GM18517 (cell line): ENCODE data around the gene NIM1K.
A peak's percentile ranks its signal among the peaks of the same experiment; 100 is the strongest.
"Not testable (repeated sequence)": the region's sequence is repeated elsewhere in the genome, so short reads cannot be mapped to it uniquely, and the experiment has no call there.

Source experiments
- ATAC-seq: cut with Tn5 transposase; IDR thresholded peaks from one replicate; pipeline ENCODE4 v1.9.1; 2021; ENCODE audit warnings: mild to moderate bottlenecking, moderate library complexity; ENCODE audit not compliant: unreplicated experiment

The NIM1K gene

DNA sequence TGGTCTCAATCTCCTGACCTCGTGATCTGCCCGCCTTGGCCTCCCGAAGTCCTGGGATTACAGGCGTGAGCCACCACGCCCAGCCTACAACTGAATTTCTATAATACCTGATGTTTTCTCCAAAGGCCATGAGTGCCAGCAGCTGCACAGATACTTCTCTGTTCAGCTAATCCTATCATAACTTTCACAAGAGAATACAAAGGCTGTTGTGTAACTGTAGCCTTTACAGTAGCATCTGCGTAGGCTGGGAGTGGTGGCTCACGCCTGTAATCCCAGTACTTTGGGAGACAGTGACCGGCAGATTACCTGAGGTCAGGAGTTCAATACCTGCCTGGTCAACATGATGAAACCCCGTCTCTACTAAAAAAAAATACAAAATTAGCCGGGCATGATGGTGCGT, 8.9 kb upstream of the NIM1K start:
- not testable (repeated sequence) for ATAC-seq

DNA sequence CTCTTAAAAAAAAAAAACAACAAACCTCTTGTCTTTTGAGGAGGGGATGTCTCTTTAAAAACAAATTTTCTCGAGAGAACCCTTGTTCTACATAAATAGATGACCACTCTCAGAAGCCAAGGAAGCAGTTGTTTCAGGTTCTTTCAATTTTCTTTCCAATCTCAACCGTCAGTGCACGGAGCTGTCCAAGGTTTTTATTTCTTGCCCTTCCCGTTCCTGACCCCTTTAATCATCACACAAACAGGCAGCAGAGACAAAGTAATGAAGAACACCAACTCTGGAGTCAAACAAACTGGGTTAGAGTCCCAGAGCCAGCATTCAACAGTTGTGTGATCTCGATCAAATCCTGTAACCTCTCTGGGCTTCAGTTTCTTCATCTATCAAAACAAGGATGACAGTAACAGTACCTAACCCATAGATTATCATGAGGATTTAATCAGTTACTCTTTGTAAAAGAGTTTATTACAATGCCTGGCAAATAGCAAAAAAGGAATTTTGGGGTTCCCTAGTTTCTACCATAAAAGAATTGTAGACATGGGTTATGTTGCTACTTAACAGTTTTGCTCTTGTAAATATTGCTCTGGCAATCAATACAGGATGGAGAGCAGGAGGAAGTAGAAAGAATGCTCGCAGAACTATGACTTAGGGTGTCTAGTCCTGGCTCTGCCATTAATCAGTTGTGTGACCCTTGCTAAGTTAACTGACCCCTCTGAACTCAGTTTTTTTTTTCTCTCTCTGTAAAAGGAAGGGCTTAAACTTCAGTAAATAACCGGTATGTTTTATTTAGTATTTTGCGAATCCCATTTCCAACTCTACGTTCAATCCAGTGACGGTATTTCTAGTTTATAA, 1.0 kb upstream of the NIM1K start:
- no peak for ATAC-seq

DNA sequence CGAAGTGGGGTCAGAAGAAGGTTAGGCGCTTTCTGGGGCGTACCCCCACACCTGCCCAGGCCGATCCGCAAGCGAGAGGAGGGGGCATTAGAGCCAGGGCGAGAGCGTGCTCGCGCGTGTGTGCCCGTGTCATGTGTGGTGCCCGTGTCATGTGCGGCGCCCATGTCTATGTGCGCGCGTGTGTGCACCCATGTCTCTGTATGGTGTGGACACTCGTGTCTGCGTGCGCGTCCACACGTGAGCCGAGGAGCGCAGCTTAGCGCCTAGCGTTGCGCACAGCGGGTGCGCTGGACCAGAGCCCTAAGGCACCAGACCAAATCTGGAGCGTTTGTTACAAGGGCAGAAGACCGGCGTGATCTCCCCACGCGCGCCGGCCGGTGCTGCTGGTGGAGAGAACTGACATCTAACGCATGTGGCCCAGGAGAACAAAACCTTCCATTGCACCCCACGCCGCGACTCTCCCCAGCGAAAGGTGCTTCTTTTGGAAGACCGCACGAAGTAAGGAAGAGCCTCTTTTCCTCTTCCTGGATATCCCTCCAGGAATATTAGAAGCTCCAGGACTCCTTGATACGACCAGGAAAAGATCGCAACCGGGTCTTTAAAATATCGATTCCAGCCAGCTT, 644 bp downstream of the NIM1K start:
- ATAC-seq = peak; percentile 29

DNA sequence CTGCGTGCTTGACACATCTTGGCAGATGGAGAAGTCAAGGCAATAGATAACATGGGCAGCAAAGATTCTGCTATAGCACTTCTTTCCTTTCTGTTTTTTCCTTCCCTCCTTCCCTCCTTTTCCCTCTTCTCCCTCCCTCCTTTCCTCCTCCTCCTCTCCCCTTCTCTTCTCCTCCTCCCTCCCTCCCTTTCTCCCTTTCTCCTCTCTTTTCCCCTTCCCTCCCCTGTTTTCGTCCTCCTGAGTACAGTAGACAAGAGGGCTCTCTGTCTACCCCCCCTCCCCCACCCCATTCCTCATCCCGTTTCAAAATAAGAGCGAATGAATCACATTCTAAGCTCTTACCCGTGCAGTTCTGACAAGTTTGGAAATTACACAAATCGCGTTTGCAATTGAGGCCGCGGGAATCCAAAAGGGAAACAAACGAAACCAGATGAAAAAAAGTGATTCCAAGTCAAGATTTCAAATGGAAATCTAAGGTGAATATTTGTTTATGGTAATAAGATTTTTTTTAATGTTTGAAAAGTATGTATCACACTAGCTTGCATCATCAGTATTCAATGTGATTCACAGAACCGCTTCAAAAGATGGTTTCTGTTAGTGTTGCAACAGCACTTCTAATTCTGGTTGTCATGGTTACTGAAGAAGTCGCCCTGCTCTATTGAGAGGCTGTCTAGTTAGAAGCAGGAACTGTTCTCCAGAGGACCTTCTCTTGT, 1.3 kb downstream of the NIM1K start:
- ATAC-seq = peak; percentile 70

DNA sequence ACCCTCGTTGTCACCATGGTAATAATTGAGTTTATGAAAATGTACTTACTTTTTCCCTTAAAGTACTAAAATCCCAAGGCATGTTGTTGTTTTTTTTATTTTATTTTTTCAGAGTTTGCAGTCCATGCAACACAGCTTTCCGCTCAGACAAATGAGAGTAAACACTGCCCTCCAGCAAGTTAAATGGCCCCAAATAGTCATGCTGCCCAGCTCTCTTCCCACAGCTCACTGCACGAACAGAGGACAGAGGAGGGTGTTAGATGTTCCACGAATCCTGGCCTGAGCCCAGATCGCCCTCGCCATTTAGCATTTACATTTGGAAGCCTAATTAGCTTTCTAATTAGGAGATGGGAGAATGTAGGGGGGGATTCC, 1.9 kb downstream of the NIM1K start:
- peak; percentile 13 for ATAC-seq

DNA sequence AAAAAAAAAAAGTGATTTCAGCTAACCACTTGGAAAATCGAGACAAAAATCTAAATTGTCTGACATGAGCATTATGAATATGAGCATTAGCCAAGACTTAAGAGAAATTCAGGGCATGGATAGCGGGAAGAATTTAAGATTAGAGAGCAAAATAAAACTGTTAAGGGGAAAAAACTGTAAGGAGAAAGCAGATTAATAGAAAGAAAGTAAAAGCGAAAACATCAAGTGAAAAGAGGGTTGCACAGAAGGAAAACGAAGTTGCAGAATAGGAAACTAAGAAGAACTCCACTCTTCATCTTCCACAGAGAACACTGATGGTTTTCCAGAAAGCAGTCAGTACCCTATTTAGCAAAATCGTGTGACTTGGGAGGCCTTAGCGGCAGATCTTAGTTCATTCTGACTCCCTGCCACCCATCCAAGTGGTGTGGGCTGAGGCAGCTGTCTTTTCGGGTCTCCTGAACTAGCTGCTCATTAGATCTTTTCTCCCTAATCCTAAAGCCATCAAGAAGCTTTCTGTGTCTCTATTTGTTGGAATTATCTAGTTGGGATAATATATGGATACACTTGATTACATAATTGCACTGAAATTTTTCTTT, 3.7 kb downstream of the NIM1K start:
- ATAC-seq = no peak

DNA sequence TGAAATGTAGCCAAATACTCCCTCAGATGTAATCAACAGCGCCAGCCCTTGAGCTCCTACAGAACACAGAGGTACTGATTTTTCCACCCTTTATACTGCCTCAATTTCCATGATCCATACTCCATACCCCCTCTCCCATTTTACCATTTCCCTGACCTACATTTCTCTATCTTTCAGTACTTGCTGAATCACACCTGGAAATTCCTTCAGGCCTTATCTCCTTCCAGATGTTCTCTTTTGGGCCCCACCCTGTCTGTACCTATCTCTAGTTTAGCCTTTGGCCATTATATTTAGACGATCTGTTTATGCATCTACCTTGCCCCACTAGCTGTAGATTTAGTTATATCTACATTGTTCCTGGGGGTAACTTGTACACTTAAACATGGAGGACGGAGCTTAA, 5.5 kb downstream of the NIM1K start:
- ATAC-seq = no peak

DNA sequence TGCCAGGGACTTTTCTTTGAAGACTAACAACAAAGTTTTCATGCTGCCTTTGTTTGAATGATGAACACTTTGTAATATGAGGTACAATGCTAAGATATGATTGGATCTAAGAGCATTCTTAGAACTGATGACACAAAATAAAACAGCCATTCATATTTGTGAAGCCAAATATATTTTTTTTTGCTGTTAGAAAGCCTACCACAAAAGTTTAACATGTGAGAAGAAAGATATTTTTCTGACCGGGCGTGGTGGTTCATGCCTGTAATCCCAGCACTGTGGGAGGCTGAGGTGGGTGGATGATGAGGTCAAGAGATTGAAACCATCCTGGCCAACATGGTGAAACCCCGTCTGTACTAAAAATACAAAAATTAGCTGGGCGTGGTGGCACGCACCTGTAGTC, 9.4 kb downstream of the NIM1K start:
- ATAC-seq = not testable (repeated sequence)

DNA sequence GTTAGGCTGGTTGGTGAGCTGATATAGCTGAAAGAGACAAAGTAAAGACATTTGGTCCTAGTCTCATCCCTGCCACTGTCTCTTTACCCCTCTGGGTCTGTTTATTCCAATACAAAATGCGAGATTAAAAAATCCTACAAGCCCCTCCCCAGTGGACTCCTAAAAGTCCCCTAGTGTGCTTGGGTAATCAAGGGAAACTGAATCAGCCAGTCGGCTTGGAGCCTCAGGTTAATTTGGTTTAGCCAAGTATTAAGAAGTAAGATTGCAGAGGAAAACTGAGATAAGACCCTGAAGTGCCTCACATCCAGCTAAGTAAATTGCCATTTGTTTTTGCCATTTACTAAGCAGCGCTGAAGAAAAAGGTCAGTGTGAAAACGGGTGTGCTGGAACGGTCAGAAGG, 10.4 kb downstream of the NIM1K start:
- no peak for ATAC-seq

DNA sequence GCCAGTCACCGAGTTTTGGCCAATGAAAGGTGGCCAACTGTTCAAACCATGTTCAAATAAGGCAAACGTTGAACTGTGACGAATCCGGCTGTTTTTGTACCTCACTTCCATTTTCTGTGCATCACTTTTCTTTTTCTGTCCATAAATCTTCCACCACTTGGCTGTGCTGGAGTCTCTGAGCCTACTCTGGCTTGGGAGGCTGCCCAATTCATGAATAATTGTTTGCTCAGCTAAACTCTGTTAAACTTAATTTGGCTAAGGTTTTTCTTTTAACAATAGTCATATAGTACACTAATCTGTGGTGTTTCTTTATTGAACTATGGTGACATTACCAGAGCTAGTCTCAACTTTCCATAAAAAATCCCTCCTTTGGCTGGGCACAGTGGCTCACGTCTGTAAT, 11.3 kb downstream of the NIM1K start:
- ATAC-seq = no peak

DNA sequence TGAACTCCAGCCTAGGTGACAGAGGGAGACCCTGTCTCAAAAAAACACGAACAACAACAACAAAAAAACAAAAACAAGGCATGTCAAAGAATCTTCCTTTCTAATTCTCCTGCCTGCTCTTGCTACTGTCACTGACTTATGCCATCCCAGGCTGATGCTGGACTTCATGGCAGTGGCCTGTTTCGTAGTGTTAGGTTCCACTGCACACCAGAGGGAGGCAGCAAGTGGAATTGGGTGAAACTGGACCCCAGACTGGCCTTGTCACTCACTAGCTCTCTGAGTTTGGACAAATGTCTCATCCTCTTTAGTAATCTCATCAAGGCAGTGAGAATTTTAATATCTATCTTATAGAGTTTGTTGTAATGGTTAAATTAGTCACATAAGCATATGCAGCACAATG, 12.9 kb downstream of the NIM1K start:
- ATAC-seq = no peak

DNA sequence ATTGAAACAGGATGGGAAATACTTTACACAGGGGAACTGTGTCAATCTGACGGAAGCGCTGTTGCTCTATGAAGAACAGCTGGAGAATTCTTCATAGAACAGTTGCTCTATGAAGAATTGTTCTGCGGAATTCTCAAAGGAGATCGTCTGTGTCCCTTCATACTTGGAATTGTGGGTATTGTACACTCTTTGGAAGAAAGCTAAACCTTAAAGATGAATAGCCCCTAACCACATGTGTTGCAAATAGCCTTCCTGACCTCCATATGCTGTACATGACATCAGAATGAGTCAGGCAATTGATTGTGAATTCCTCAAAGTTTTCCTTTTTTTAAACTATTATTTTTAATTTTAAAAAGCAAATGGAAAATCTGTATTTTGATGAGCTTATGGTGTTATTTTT, 15.6 kb downstream of the NIM1K start:
- ATAC-seq = no peak

DNA sequence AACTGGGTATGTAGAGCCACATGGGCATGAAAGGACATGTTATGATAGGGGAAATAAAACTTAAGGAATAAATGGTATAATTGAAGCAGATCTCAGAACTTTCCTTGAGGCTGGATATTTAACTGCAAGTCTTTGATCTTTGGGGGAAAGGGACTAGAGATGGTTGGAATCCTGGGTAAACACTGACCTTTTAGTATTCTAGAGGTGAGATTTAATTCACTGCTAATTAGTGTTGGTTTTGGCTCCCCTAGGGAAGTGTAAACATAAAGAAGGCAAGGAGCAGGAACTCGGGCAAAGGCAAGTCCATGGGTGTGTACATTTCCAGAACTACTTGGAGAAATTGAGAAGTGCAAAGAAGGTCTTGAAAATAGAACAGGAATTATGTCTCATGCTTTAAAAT, 16.6 kb downstream of the NIM1K start:
- ATAC-seq = no peak

DNA sequence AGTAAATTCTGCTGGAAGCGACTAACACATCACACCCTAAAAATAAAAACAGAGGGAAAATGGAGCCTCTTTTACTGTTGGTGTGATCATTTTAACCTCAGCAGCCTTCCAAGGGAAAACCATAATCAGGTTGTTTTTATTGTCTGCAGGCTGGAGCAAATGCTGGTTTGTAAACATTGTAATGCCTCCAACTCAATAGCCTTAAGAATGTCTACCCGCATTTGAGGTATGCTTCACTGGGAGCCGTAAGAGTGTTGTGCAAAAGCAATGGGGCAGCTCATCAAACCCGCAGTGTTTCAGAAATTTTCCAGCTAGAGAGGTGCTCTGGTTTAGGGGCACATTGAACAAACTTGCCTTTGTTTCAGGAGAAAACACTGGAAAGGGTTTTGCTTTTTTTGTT, 17.0 kb downstream of the NIM1K start:
- no peak for ATAC-seq

DNA sequence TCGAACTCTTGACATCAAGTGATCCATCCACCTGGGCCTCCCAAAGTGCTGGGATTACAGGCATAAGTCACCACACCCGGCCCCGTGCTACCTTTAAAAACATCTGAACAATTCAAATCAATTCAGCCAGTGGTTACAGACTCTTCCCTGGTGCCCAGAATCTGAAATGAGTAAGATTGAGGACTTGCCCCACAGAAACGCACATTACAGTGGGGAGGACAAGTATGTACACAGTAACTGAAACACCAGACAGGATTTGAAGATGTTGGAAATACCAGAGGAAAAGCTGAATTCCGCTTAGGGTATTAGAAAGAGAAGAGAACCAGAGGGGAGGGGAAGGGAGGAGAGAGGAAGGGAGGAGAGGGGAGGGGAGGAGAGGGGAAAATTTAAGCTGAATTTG, 17.8 kb downstream of the NIM1K start:
- no peak for ATAC-seq

DNA sequence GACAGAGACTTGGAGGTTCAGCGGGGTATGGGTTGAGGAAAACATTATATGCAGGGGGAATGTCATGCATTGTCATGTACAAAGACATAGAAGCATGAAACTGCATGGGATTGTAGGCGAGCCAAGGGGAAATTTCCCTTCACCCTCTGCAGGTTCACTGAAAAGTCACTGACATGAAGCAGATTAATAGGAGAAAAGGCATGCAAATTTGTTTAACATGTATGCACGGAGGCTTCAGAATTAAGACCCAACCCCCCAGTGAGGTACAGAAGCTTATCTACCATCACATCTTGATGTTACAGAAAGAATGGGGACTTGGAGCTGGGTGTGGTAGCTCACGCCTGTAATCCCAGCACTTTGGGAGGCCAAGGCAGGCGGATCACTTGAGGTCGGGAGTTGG, 18.5 kb downstream of the NIM1K start:
- no peak for ATAC-seq

DNA sequence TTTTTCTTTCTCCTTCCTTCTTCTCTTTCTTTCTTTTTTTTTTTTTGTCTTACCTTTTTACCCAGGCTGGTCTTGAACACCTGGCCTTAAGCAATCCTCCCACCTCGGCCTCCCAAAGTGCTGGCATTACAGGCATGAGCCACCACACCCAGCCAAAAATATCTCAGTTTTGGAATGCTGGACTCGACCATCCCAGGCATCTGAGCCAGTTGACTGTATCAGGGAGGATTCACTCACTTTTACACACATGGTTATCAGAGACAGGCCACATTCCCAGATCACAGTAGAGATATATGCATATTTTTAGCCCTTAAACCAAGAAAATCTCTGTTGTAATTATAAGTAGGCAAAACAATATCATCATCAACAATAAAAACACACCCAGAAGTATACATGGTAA, 21.9 kb downstream of the NIM1K start:
- ATAC-seq = no peak

DNA sequence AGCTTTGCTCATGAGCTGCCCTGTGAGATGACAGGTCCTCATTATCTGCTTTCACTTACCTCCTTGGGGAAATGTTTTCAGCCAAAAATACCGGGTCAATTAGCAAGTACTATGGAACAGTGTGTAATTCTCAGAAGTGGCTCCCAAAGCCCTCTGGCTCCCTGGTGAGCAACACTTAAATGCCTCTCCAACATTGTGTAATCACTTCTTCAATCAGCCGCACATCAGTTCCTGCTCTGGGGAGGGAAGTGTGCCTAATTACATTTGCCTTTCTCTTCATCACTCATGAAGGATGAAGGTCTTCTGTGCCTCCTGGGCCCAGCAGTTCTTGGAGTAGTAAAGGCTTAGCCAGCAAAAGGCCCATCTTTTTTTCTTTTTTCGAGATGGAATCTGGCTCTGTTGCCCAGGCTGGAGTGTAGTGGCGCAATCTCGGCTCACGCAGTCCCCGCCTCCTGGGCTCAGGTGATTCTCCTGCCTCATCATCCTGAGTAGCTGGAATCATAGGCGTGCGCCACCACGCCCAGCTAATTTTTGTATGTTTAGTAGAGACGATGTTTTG, 23.1 kb downstream of the NIM1K start:
- ATAC-seq = no peak

DNA sequence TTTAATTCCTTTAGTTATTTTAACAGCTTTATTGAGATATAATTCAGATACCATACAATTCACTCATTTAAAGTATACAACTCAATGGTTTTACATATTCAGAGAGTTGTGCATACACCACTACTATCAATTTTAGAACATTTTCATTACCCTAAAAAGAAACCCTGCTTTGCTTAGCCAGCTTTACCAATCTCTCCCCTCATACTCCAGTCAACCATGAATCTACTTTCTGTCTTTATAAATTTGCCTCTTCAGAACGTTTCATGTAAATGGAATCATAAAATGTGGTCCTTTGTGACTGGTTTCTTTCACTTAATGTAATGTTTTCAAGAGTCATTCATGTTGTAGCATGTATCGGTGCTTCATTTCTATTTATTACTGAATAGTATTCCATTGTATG, 24.9 kb downstream of the NIM1K start:
- no peak for ATAC-seq

DNA sequence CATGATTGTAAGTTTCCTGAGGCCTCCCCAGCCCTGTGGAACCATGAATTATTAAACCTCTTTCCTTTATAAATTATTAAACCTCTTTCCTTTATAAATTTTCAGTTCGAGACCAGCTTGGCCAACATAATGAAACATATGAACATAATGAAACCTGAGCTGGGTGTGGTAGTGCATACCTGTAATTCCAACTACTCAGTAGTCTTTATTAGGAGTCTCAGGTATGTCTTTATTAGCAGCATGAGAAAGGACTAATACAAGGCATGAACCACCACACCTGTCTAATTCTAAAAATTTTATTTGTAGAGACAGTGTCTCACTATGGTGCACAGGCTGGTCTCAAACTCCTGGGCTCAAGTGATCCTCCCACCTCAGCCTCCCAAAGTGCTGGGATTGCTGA, 27.1 kb downstream of the NIM1K start:
- no peak for ATAC-seq

DNA sequence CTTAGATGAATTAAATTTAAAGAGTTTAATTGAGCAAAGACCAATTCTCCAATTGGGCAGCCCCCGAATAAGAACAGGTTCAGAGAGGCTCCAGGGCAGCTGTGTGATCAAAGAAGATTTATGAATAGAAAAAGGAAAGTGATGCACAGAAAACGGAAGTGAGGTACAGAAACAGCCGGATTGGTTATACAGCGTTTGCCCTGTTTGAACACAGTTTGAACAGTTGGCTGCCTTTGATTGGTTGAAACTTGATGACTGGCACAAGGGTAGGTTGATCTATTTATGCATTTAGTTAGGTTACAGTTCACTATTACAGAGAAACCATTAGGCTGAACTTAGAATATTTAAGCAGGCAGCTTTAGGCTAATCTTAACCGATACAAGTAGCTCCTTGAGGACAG, 29.5 kb downstream of the NIM1K start:
- ATAC-seq = no peak
